KMS-11 (cell line): ENCODE data around the gene KLHL14.

Source experiments
- H2AFZ ChIP-seq: fragments of 200-600 bp; sonication (generic); 2 replicates; pipeline ENCODE4 v1.6.1; 2016; ENCODE audit warnings: antibody characterized with exemption, mixed run types, low read depth
- H3K27ac ChIP-seq: fragments of 200-600 bp; sonication (generic); 2 replicates; pipeline ENCODE4 v1.6.1; 2016; ENCODE audit warnings: mild to moderate bottlenecking, mixed run types
- H3K27me3 ChIP-seq: fragments of 200-600 bp; sonication (generic); 2 replicates; pipeline ENCODE4 v1.6.1; 2017; ENCODE audit warnings: mild to moderate bottlenecking, low read depth, mixed run types, moderate library complexity; ENCODE audit not compliant: insufficient read depth
- H3K36me3 ChIP-seq: fragments of 200-600 bp; sonication (generic); 2 replicates; pipeline ENCODE4 v1.6.1; 2017; ENCODE audit warnings: mild to moderate bottlenecking, mixed run types; ENCODE audit not compliant: insufficient read depth
- H3K4me1 ChIP-seq: fragments of 200-600 bp; sonication (generic); 2 replicates; pipeline ENCODE4 v1.6.1; 2016; ENCODE audit warnings: mild to moderate bottlenecking, low read depth, mixed run types; ENCODE audit not compliant: poor library complexity, severe bottlenecking
- H3K4me2 ChIP-seq: fragments of 200-600 bp; sonication (generic); 2 replicates; pipeline ENCODE4 v1.7.0; 2016; ENCODE audit warnings: mild to moderate bottlenecking, mixed run types
- H3K4me3 ChIP-seq: fragments of 200-600 bp; sonication (generic); IDR thresholded peaks from 2 replicates; pipeline ENCODE4 v1.6.1; 2017; ENCODE audit warnings: low read depth, low read length, mixed read lengths; ENCODE audit not compliant: insufficient read depth
- H3K79me2 ChIP-seq: fragments of 200-600 bp; sonication (generic); 2 replicates; pipeline ENCODE4 v1.6.1; 2016; ENCODE audit warnings: low read depth, mixed run types; ENCODE audit not compliant: insufficient read depth
- H3K9ac ChIP-seq: fragments of 200-600 bp; sonication (generic); 2 replicates; pipeline ENCODE4 v1.6.1; 2016; ENCODE audit warnings: mild to moderate bottlenecking, mixed run types
- H4K20me1 ChIP-seq: fragments of 200-600 bp; sonication (generic); 2 replicates; pipeline ENCODE4 v1.6.1; 2016; ENCODE audit warnings: mild to moderate bottlenecking, mixed run types; ENCODE audit not compliant: insufficient read depth
- TF ChIP-seq, protein P1 (sequence below): fragments of 200-600 bp; sonication (generic); conservative IDR thresholded peaks from 2 replicates; pipeline ENCODE4 v1.6.1; 2017; ENCODE audit warnings: low read depth, mild to moderate bottlenecking, antibody characterized with exemption, low read length, moderate library complexity, mixed read lengths

KLHL14 gene

GRCh38 chr18:32688821-32689220 is 84.0 kb downstream of the KLHL14 start:
- no peak overlapping the region for H3K9ac ChIP-seq
- no peak overlapping the region for H3K27ac ChIP-seq
- H3K4me3 ChIP-seq: no peak overlapping the region
- H2AFZ ChIP-seq: no peak overlapping the region
- no peaks in the 10 kb centered on the region for H3K36me3 ChIP-seq
- no peaks in the 10 kb centered on the region for H3K79me2 ChIP-seq
- H3K4me2 ChIP-seq: no peak overlapping the region
- TF ChIP-seq, protein P1, sequence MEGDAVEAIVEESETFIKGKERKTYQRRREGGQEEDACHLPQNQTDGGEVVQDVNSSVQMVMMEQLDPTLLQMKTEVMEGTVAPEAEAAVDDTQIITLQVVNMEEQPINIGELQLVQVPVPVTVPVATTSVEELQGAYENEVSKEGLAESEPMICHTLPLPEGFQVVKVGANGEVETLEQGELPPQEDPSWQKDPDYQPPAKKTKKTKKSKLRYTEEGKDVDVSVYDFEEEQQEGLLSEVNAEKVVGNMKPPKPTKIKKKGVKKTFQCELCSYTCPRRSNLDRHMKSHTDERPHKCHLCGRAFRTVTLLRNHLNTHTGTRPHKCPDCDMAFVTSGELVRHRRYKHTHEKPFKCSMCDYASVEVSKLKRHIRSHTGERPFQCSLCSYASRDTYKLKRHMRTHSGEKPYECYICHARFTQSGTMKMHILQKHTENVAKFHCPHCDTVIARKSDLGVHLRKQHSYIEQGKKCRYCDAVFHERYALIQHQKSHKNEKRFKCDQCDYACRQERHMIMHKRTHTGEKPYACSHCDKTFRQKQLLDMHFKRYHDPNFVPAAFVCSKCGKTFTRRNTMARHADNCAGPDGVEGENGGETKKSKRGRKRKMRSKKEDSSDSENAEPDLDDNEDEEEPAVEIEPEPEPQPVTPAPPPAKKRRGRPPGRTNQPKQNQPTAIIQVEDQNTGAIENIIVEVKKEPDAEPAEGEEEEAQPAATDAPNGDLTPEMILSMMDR: no peak
- no peaks in the 10 kb centered on the region for H4K20me1 ChIP-seq
- no peaks in the 10 kb centered on the region for H3K27me3 ChIP-seq
- H3K4me1 ChIP-seq: no peaks in the 10 kb centered on the region

GRCh38 chr18:32684940-32685339 is 87.9 kb downstream of the KLHL14 start:
- no peak overlapping the region for H3K4me3 ChIP-seq
- H3K4me2 ChIP-seq: no peak overlapping the region
- no peaks in the 10 kb centered on the region for H3K36me3 ChIP-seq
- TF ChIP-seq, protein P1: no peak
- H3K79me2 ChIP-seq: no peaks in the 10 kb centered on the region
- no peak overlapping the region for H2AFZ ChIP-seq
- no peaks in the 10 kb centered on the region for H4K20me1 ChIP-seq
- H3K4me1 ChIP-seq: no peaks in the 10 kb centered on the region
- H3K27me3 ChIP-seq: no peaks in the 10 kb centered on the region
- H3K27ac ChIP-seq: no peak overlapping the region
- no peak overlapping the region for H3K9ac ChIP-seq

DNA sequence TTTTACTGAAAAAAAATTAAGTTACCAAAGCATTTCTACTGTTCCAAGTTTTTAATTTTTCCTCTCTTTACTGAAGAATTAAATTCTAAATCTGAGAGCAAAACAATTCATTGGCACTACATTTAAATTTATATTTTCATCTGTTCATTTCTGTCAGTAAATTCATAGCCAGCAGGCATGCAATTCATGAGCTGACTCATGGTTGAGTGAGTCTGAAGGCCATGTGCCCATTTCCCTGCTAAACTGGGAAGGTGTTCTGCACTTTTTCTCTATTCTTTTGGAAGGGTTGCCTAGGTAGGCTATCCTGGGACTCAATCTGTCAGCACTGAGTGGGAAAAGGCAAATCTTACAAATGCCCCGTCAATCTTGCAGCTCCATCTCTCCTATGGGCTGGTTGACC is 88.7 kb downstream of the KLHL14 start:
- Histone ChIP-seq H4K20me1 (no peaks in the 10 kb centered on the region), H3K36me3 (no peaks in the 10 kb centered on the region), H3K9ac (no peak overlapping the region), H2AFZ (no peak overlapping the region), H3K79me2 (no peaks in the 10 kb centered on the region), H3K4me1 (no peaks in the 10 kb centered on the region), H3K27me3 (no peaks in the 10 kb centered on the region), H3K4me2 (no peak overlapping the region), H3K27ac (no peak overlapping the region), H3K4me3 (no peak overlapping the region)
- TF ChIP-seq, protein P1: no peak

DNA sequence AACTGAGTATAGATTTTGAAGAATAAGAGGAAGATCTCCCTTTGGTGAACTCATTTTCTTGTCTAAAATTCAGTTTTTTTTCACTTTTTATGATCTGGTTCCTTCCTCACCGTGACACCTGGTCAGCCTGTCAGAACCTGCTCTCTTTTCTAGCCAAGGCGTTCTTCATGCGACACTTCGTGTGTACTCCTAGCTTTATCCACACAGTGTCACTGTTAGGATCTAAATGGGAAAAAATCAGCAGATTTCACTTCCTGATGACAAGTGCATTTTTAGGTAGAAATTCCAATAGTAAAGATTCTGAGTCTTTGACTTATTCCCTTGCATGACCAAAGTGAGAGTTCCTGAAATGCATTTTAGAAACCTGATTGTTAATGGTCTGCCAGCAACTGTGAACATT is 89.8 kb downstream of the KLHL14 start:
- Histone ChIP-seq H3K27ac (no peak overlapping the region), H3K27me3 (no peaks in the 10 kb centered on the region), H3K4me2 (no peak overlapping the region), H3K9ac (no peak overlapping the region), H2AFZ (no peak overlapping the region), H3K36me3 (no peaks in the 10 kb centered on the region), H3K4me1 (no peaks in the 10 kb centered on the region), H3K4me3 (no peak overlapping the region), H3K79me2 (no peaks in the 10 kb centered on the region), H4K20me1 (no peaks in the 10 kb centered on the region)
- TF ChIP-seq, protein P1: no peak
